C1 segment of cervical spinal cord (tissue), 14 donors: Measurements from ENCODE around the gene FBH1.
"Not testable (repeated sequence)": the region's sequence is repeated elsewhere in the genome, so short reads cannot be mapped to it uniquely, and the experiment has no call there.

ENCODE experiments used
- DNase-seq, 14 donors: peaks; one replicate each; lab custom pipeline; 2025; lab: John Stamatoyannopoulos, UW

Gene FBH1

GRCh38 chr10:5958077-5958476, 68.0 kb downstream of the FBH1 start:
- no peak for DNase-seq

GRCh38 chr10:5958675-5959074, 68.6 kb downstream of the FBH1 start:
- no peak for DNase-seq

- no peak for DNase-seq
These were observed 69.1 kb downstream of the FBH1 start for GRCh38 chr10:5959142-5959541.

- DNase-seq, result no peak
These were observed 69.6 kb downstream of the FBH1 start for GRCh38 chr10:5959581-5960069.

- no peak for DNase-seq
These were observed 70.3 kb downstream of the FBH1 start for GRCh38 chr10:5960070-5960972.

GRCh38 chr10:5960973-5961275, 70.9 kb downstream of the FBH1 start:
- DNase-seq, result not testable (repeated sequence)

GRCh38 chr10:5961405-5962100, 71.5 kb downstream of the FBH1 start:
- DNase-seq, result no peak

- not testable (repeated sequence) for DNase-seq
These were observed 72.4 kb downstream of the FBH1 start for GRCh38 chr10:5962358-5962940.

- DNase-seq, result no peak
These were observed 73.0 kb downstream of the FBH1 start for GRCh38 chr10:5963071-5963470.

GRCh38 chr10:5963591-5963990, 73.5 kb downstream of the FBH1 start:
- no peak for DNase-seq

- DNase-seq, result no peak
These were observed 74.7 kb downstream of the FBH1 start for GRCh38 chr10:5964736-5965135.

- DNase-seq, result no peak
These were observed 75.2 kb downstream of the FBH1 start for GRCh38 chr10:5965266-5965665.

- no peak for DNase-seq
These were observed 78.1 kb downstream of the FBH1 start for GRCh38 chr10:5968037-5968680.

- DNase-seq, result no peak
These were observed 78.8 kb downstream of the FBH1 start for GRCh38 chr10:5968681-5969453.

- DNase-seq, result no peak
These were observed 80.0 kb downstream of the FBH1 start for GRCh38 chr10:5970066-5970465.

- no peak for DNase-seq
These were observed 80.5 kb downstream of the FBH1 start for GRCh38 chr10:5970527-5970926.

GRCh38 chr10:5971315-5971832, 81.3 kb downstream of the FBH1 start:
- DNase-seq, result no peak

GRCh38 chr10:5971886-5972285, 81.8 kb downstream of the FBH1 start:
- DNase-seq, result no peak

GRCh38 chr10:5973069-5973468, 83.0 kb downstream of the FBH1 start:
- no peak for DNase-seq

- DNase-seq, result peak in 5 of 14 donors; percentile 9 to 27 (median 22)
These were observed 85.8 kb downstream of the FBH1 start for GRCh38 chr10:5975641-5976473.
